GM08714 (cell line): ENCODE measurements around the gene KRT75.
"Not testable (repeated sequence)": the region's sequence is repeated elsewhere in the genome, so short reads cannot be mapped to it uniquely, and the experiment has no call there.

Experiments used
- H3K4me3 ChIP-seq: fragments of 200-500 bp; sonication (Bioruptor generic); 2 replicates; pipeline ENCODE4 v1.5.1; 2014; ENCODE audit warnings: mild to moderate bottlenecking, low read length, inconsistent platforms
- ZNF274 ChIP-seq: IDR thresholded peaks from 2 replicates; pipeline ENCODE4 v1.6.1; 2012; ENCODE audit warnings: mild to moderate bottlenecking, low read depth, low read length

KRT75 gene

DNA sequence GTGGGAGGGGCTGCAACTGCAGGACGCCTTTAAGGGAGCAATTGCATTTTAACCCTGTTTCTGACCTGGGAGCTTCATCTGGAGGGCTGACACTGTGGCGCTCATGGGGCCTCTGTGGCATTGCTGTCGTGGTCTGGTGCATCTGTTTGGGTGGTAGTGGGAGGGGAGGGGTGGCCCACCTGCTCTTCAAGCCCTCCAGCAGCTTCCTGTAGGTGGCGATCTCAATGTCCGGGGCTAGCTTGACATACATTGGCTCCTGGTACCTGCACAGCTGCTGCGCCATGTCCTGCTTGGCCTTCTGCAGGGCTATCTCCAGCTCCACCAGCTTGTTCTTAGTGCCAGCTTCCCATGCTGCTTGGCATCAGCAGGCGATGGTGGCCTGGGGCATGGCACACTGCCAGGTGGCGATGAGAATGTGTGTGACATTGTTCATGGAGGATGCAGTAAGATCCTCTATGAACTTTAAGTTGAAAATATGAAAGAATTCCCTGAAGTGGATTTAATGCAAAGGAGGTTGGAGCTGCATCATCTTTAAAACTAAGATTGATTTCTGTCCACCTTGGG is 20.3 kb downstream of the KRT75 start:
- H3K4me3 ChIP-seq: no peak overlapping the region
- TF ChIP-seq ZNF274: no peak

DNA sequence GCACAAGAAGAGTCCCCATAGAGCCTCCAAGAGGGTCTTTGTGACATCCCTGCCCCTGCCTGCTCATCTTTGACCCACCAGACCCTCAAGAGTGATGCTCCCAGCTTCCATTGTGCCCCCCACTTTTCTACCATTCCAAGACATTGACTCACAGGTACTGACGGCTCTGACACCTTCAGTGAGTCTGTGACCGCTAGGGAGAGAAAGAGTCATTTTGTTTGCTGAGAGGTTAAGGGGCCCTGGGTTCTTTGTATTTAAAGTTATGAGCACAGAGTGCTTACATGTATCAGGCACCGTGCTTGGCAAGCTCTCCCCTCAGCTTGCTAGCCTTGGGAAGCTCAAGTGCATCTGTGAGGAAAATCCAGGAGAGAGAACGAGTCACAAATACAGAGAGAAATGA is 21.0 kb downstream of the KRT75 start:
- no peak overlapping the region for H3K4me3 ChIP-seq
- no peak for TF ChIP-seq ZNF274

DNA sequence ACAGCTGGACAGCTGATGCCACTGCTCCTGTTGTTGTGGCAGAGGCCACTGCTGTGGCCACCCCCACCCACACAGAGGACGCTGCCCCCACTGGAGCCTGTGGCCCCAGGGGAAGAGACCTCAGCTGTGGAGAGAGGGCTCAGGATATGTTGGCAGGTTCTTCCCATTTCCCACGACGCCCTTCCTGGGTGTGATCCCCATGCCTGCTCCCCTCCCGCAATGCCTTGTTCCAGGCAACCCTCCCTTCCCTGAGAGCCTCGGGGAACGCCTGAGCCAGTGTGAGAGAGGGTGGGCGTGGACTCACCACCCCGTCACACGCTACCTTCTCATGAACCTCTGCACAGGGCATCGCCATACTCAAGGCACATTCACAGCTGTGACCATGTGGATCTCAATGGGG is 22.4 kb downstream of the KRT75 start:
- H3K4me3 ChIP-seq: no peak overlapping the region

DNA sequence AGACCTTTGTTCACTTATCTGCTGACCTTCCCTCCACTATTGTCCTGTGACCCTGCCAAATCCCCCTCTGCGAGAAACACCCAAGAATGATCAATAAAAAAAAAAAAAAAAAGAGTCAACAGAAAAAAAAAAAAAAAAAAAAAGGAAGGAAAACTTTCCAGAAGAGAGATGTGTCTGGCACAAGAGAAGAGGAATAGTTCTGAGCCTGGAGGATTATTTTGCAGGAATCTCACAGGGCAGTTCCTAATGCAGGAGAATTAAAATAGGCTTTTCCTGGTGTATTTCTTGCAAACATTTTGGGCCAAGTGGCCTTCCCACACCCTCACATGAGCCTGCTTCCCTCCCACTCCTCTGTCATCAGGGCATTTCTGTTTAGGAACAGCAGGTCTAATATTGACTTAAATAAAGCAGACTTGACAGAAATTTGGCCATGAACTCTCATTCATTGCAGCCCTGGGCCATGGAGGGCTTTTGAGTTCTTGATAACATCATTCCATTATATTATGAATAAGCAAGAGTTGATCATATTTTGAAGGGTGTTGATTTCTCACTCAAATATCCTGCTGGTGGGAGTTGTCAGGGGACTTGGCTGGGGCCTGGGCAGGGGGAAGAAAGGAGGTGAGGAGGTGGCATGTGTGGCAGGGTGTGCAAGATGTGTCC is 23.5 kb downstream of the KRT75 start:
- H3K4me3 ChIP-seq: not testable (repeated sequence)

More for the DNA sequence above, 22.4 kb downstream of the KRT75 start:
- no peak for TF ChIP-seq ZNF274

DNA sequence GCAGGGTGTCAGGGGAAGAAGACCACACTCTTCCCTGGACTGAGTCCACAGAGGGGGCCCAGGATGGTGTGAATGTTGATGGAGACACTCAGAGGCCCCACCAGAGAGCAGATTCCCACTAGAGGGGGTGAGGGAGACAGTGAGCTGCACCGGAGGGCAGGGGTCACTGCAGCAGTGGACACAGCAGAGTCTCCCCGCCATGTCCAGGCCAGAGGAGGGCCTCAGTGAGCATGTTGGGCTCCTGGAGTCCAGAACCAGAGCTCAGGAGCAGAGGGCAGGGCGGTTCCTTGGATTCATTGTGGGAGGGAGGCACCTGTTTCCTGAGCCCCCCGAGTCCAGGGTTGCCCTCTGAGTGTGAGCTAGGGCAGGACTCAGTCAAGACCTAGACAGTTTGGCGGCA is 26.3 kb downstream of the KRT75 start:
- no peak for TF ChIP-seq ZNF274
- no peak overlapping the region for H3K4me3 ChIP-seq

DNA sequence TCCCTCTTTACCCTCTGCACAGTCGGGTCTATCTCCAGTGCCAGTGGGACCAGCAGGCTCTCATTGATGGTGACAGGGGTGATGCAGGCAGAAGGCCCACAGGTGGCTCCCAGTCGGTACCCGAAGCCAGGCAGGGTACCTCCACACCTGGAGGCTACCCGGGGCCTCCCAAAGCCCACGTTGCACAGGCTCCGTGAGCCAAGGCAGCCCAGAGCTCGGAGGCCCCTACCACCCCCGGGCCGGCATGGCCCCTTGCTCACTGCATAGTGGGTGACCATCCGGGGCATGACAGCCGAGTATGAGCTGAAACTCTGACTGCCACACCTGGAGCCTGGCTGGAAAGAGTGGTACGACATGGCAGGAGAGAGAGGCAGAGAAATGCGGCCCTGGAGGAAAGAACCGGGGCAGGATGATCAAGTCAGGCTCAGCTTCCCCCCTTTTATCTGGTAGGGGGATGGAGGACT is 28.2 kb downstream of the KRT75 start, which contains the start of gene KRT82:
Gene KRT82, minus strand, starts transcription at position 414 of the 464 bp plus-strand sequence. Its CDS starts 58 bp downstream, at position 356.
- H3K4me3 ChIP-seq: no peak within 1 kb of the TSS
- TF ChIP-seq ZNF274: no peak

DNA sequence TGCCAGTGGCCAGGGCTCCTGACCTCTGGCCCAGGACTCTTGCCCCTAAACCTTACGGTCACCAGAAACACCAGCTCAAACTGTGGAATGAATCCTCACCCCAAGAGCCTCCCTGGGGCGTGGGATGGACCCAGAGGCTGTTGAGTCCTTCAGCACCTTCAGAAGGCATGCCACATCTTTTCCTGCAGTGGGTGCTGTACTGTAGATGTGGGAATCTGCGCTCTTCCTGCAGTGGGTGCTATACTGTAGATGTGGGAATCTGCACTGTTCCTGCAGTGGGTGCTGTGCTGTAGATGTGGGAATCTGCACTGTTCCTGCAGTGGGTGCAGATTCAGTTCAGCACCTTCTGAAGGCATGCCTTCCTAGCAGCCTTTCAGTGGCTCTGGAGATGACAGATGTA is 29.2 kb downstream of the KRT75 start:
- TF ChIP-seq ZNF274: no peak
- H3K4me3 ChIP-seq: no peak overlapping the region

DNA sequence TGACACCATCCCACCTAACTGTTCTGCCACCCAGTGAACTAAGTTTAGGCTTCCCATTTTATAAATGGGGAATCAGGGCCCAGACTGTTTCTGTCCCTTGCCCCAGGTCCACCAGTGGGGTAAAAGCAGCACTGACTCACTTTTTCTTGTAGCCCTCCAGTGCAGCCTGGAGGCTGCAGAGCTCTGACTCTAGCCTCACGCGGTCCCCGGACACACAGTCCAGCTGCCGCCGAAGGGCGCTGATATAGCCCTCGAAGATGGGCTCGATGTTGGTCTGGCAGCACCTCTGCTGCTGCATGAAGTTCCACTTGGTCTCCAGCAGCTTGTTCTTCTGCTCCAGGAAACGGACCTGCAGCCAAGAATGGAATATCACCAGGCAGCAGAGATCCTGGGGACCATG is 30.6 kb downstream of the KRT75 start:
- no peak for TF ChIP-seq ZNF274

DNA sequence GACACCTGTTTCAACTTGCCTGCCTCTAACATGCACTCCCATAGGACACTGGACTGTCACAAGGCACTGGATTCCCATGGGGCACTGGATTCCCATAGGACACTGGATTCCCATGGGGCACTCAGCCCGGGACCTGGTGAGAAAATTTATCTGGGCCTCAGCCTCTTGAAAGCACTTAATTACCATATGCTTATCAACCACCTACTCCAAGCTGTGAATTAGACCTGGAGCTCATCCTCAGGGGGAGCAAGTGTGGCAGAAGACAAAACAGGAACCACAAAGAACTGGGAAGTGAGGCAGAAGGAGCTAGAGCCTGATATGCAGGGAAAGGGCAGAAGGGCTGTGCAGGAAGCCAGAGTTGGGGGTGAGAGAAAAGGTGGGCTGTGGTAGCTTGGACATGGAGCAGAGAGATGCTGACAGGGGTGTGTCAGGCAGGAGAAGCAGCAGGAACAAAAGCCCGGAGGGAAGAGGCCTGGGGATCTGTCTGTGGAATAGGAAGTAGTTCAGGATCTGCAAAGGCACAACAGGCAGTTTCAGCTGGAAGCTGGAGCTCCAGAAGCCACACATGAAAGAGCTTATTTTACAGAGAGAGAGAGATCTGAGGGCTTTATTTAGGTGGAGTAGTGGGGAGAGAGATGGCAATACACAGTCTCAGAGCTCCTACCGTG is 31.2 kb downstream of the KRT75 start:
- no peak overlapping the region for H3K4me3 ChIP-seq

More for the DNA sequence above, 30.6 kb downstream of the KRT75 start:
- H3K4me3 ChIP-seq: no peak overlapping the region

DNA sequence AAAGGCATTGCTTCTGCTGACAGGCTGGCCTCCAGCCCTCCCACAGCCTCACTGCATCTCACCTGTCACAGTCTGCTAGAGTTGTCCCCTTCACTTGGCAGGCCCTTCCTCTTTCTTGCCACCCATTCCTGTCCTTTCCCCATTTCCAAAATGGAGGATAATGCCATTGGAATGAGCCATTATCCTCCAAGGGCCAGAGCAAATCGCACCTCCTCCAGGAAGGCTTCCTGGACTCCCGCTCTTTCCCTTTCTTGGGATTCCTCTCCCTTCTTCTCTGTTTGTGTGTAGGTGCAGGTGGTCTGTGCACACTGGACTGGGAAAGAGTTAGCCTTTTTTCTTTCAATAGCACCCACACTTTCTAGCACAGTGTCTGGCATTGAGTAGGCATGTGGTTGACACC is 31.8 kb downstream of the KRT75 start:
- no peak overlapping the region for H3K4me3 ChIP-seq
- no peak for TF ChIP-seq ZNF274

More for the DNA sequence above, 31.2 kb downstream of the KRT75 start:
- TF ChIP-seq ZNF274: no peak

DNA sequence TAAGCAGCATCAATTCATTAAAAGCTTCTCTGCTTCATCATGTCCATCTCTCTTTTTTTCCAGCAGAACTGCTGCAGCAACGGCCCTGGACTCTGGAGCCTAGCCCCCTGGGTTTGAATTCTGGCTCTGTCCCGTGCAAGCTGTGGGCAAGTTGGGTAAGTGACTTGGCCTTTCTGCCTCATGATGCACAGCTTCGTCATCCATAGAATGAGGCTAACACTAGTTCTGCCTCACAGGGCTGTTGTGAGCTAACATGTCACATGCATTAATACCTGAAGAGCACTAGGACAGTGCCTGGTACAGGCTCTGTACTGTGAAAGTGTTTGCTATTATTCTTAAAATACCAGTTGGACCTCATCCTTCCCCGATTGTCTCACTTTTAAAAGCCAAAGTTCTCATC is 32.2 kb downstream of the KRT75 start:
- no peak overlapping the region for H3K4me3 ChIP-seq
- no peak for TF ChIP-seq ZNF274

DNA sequence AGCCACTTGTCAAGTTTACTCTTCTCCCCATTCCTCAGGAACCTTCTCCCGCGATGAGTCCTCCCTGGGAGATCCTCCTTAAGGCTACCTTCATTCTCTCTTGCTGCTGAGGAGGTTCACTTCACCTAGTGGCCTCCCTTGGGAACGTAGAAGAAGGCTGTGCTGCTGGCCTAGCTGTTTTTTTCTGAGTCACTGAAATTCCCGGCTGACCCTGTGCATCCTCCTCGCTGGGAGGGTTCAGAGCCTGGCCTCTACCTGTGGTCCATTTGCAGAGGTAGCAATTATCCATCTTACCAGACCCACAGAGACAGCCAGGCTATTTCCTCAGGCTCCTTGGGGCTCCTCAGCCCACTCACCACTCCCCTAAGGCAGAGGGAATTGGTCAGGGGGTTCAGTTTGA is 32.6 kb downstream of the KRT75 start:
- no peak for TF ChIP-seq ZNF274

DNA sequence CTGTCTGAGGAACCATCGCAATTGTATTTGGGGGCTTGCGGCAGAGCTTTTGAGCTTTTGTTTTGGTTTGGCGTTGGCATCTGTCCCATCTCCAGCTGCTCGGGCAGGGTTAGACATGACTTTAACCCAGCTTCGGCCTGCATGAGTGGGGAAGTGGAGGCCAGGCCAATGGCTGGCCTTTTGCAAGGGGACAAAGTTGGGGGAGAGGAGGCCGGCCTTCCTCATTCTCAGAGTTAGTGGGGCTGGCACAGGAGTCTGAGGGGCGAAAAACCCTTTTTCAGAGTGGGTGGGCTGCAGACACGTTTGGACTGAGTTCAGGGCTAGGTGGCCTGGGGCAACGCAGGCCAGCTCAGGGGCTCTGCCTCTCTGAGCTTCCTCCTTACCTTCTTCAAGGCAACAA is 33.3 kb downstream of the KRT75 start:
- H3K4me3 ChIP-seq: no peak overlapping the region
- TF ChIP-seq ZNF274: no peak

More for the DNA sequence above, 32.6 kb downstream of the KRT75 start:
- H3K4me3 ChIP-seq: no peak overlapping the region

DNA sequence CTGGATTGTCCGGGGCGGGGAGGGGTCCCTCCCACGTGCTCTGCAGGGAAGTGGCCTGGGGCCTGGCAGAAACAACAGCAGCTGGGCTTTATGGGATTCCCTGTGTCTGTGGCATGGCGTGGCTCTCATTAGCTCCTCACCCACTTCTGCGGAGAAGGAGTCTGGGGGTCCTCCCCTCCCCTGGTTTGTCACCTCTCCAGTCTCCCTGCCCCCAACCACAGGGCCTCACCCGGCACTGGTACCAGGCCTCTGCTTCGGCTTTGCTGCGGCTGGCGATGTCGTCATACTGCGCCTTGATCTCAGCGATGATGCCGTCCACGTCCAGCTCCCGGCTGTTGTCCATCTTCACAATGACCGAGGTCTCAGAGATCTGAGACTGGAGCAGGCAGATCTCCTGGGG is 34.4 kb downstream of the KRT75 start:
- H3K4me3 ChIP-seq: no peak overlapping the region

DNA sequence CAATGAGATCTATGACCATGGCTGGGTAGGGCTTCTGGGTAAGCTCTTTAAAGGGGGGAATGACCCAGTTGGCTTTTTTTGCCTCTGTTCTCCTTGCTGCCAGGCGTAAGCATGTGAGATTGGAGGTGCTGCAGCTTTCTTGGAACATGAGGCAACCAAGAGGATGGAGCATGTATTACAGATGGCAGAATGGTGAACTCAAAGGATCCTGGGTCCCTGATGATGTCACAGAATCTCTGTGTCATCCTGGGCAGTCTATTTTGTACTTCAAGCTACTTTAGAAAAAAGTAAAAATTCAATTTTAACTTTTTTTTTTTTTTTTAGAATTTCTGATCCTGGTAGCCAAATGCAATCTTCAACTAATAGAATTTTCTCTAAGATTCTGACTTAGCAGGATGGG is 36.0 kb downstream of the KRT75 start:
- no peak overlapping the region for H3K4me3 ChIP-seq
- TF ChIP-seq ZNF274: no peak

More for the DNA sequence above, 34.4 kb downstream of the KRT75 start:
- TF ChIP-seq ZNF274: no peak
